CD4-positive, alpha-beta T cell (primary cell): ENCODE results near the gene GPR143. TPM values are rescaled to one million over a fixed set of nuclear protein-coding genes. Genes with fewer than 3 reads are reported as not detected.

Source experiments
- ATAC-seq: fragments of 200-7000 bp; cut with Tn5 transposase; one replicate; pipeline ENCODE4 v1.10.0; 2022; ENCODE audit warnings: mild to moderate bottlenecking; ENCODE audit not compliant: poor library complexity
- CTCF ChIA-PET: fragments of 350-600 bp; sonication (Branson Sonifier 250); formaldehyde crosslinking; loops from one replicate; lab custom pipeline; 2021; ENCODE audit warnings: antibody characterized with exemption, inconsistent platforms; lab: Charles Lee
- POLR2A ChIA-PET: fragments of 350-600 bp; sonication (Branson Sonifier 250); formaldehyde crosslinking; loops from one replicate; lab custom pipeline; 2021; ENCODE audit warnings: antibody characterized with exemption, inconsistent platforms; lab: Charles Lee
- DNase-seq, 14 experiments: peaks; one replicate each; pipeline ENCODE4 v3.0.0-alpha.2; 2013 to 2020; ENCODE audit warnings: mixed read lengths in 2 of 14
- H3K27ac ChIP-seq, 2 donors: one replicate each; pipeline versions ENCODE4 v1.5.1 to v1.7.0; 2013; ENCODE audit warnings: low read length in 2 of 2, low read depth in 1 of 2, mild to moderate bottlenecking in 1 of 2
- H3K27me3 ChIP-seq, 2 experiments: 1 replicate in 1 of 2; 2 replicates in 1 of 2; pipeline versions ENCODE4 v1.6.1 to v1.7.0; 2013; ENCODE audit warnings: low read length in 2 of 2, control low read depth in 1 of 2, mild to moderate bottlenecking in 1 of 2, moderate library complexity in 1 of 2; ENCODE audit not compliant: insufficient read depth in 2 of 2, control insufficient read depth in 1 of 2
- H3K36me3 ChIP-seq: one replicate; pipeline ENCODE4 v1.6.1; 2013; ENCODE audit warnings: low read length, control low read depth; ENCODE audit not compliant: insufficient read depth
- H3K4me1 ChIP-seq: one replicate; pipeline ENCODE4 v1.6.1; 2013; ENCODE audit warnings: low read length, control low read depth; ENCODE audit not compliant: insufficient read depth
- H3K4me3 ChIP-seq: one replicate; pipeline ENCODE4 v1.5.1; 2013; ENCODE audit warnings: mild to moderate bottlenecking, low read length, moderate library complexity
- H3K9me3 ChIP-seq, 2 experiments: 1 replicate in 1 of 2; 2 replicates in 1 of 2; pipeline versions ENCODE4 v1.6.1 to v1.7.0; 2013; ENCODE audit warnings: low read length in 2 of 2, mild to moderate bottlenecking in 2 of 2, control low read depth in 1 of 2, moderate library complexity in 1 of 2; ENCODE audit not compliant: control insufficient read depth in 1 of 2, insufficient read depth in 1 of 2
- H3K27ac Mint-ChIP-seq: one replicate; pipeline ENCODE4 v1.8.0; 2020; ENCODE audit warnings: mixed read lengths
- H3K27me3 Mint-ChIP-seq: one replicate; pipeline ENCODE4 v1.8.0; 2021; ENCODE audit warnings: mixed read lengths
- H3K36me3 Mint-ChIP-seq: one replicate; pipeline ENCODE4 v1.8.0; 2021; ENCODE audit warnings: low read depth, mixed read lengths
- H3K4me1 Mint-ChIP-seq: one replicate; pipeline ENCODE4 v1.8.0; 2021; ENCODE audit warnings: low read depth, mixed read lengths
- H3K4me3 Mint-ChIP-seq: one replicate; pipeline ENCODE4 v1.8.0; 2020; ENCODE audit warnings: mild to moderate bottlenecking, mixed read lengths
- H3K9me3 Mint-ChIP-seq: one replicate; pipeline ENCODE4 v1.8.0; 2020; ENCODE audit warnings: mixed read lengths
- CTCF ChIP-seq: fragments of 200-600 bp; IDR thresholded peaks from one replicate; pipeline ENCODE4 v1.8.0; 2022; ENCODE audit warnings: antibody characterized with exemption, mild to moderate bottlenecking
- intact Hi-C, 2 experiments: fragments of 100-400 bp; cut with DNase I in 1 of 2; cut with micrococcal nuclease in 1 of 2; formaldehyde crosslinking; loops; one replicate each; pipeline versions ENCODE4 v1.15.1 to v1.9.0; 2023 to 2025; cut with DNase I, micrococcal nuclease
- total RNA-seq, 174 experiments: library from RNA in 2 of 174; stranded (reverse) in 2 of 174; gene quantifications; one replicate each; pipeline ENCODE4 v1.2.3 and lab custom pipeline; 2021 to 2026

GPR143 gene
- total RNA-seq, 2 experiments from 2014 or later, result not detected

DNA sequence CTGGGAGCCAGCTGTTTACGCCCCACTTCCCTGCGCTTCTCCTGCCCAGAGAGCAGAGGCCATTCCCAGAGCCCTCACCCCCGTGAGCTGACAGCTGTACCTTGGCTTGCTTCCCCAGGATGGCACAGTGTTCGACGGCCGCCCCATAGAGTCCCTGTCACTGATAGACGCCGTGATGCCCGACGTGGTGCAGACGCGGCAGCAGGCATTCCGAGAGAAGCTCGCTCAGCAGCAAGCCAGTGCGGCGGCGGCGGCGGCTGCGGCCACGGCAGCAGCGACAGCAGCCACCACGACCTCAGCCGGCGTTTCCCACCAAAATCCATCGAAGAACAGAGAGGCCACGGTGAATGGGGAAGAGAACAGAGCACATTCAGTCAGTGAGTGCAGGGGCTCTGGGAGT, 77.7 kb downstream of the GPR143 start:
- Histone ChIP-seq H3K27me3 (no peaks in the 10 kb centered on the region), H3K4me1 (no peaks in the 10 kb centered on the region), H3K9me3 (no peaks in the 10 kb centered on the region), H3K36me3 (peaks cover 29% of the 10 kb centered on the region), H3K4me3 (no peak overlapping the region), H3K27ac (no peak overlapping the region)
- CTCF ChIA-PET, result no interaction called here
- intact Hi-C loops, result no loop called here
- H3K27me3 Mint-ChIP-seq, result no peaks in the 10 kb centered on the region
- H3K4me3 Mint-ChIP-seq, result no peak overlapping the region
- DNase-seq, result no peak
- POLR2A ChIA-PET, result no interaction called here
- no peaks in the 10 kb centered on the region for H3K9me3 Mint-ChIP-seq
- no peak overlapping the region for H3K27ac Mint-ChIP-seq
- H3K36me3 Mint-ChIP-seq, result peaks cover 59% of the 10 kb centered on the region
- no peak for TF ChIP-seq CTCF
- no peak for ATAC-seq
- no peaks in the 10 kb centered on the region for H3K4me1 Mint-ChIP-seq

- no peaks in the 10 kb centered on the region for H3K27me3 ChIP-seq
- ChIA-PET CTCF (no interaction called here), POLR2A (no interaction called here)
- intact Hi-C loops, result no loop called here
- Mint-ChIP-seq H3K27me3 (no peaks in the 10 kb centered on the region), H3K27ac (no peak overlapping the region), H3K36me3 (peaks cover 51% of the 10 kb centered on the region), H3K9me3 (no peaks in the 10 kb centered on the region), H3K4me3 (no peak overlapping the region), H3K4me1 (no peaks in the 10 kb centered on the region)
- H3K4me3 ChIP-seq, result no peak overlapping the region
- ATAC-seq, result no peak
- DNase-seq, result no peak
- no peak overlapping the region for H3K27ac ChIP-seq
- no peaks in the 10 kb centered on the region for H3K9me3 ChIP-seq
- no peak for TF ChIP-seq CTCF
- H3K4me1 ChIP-seq, result no peaks in the 10 kb centered on the region
- peaks cover 13% of the 10 kb centered on the region for H3K36me3 ChIP-seq
These were observed 82.3 kb downstream of the GPR143 start for GRCh38 chrX:9683350-9683749.

DNA sequence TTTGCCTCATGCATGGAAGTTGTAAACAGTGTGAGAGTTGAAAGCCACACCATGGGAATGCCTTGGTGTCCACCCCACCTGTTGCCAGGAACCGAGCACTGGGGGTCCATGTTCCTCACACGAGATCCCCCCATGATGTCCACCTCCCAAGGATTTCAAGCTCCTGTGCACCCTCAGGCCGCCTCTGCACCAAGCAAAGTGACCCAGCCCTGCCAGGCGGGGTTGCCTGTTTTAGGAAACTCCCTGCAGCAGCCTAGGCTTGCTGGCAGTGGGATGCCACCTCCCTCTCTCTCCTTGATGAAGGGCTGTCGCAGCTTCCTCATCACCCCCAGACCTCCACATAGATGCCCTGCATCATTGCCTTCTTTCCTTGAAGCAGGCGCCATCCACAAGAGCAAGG, 82.8 kb downstream of the GPR143 start:
- no peaks in the 10 kb centered on the region for H3K27me3 Mint-ChIP-seq
- Histone ChIP-seq H3K27me3 (no peaks in the 10 kb centered on the region), H3K4me3 (no peak overlapping the region), H3K4me1 (no peaks in the 10 kb centered on the region), H3K27ac (no peak overlapping the region), H3K36me3 (peaks cover 11% of the 10 kb centered on the region), H3K9me3 (no peaks in the 10 kb centered on the region)
- H3K4me1 Mint-ChIP-seq, result peaks cover 4% of the 10 kb centered on the region
- no peak overlapping the region for H3K27ac Mint-ChIP-seq
- H3K36me3 Mint-ChIP-seq, result peaks cover 55% of the 10 kb centered on the region
- intact Hi-C loops, result no loop called here
- ChIA-PET POLR2A (no interaction called here), CTCF (no interaction called here)
- no peak for ATAC-seq
- H3K4me3 Mint-ChIP-seq, result no peak overlapping the region
- DNase-seq, result no peak
- H3K9me3 Mint-ChIP-seq, result no peaks in the 10 kb centered on the region
- TF ChIP-seq CTCF, result no peak
